ENCODE results near the gene CTRB1. TPM values are rescaled to one million over a fixed set of nuclear protein-coding genes. Genes with fewer than 3 reads are reported as not detected.
"Not testable (repeated sequence)": the region's sequence is repeated elsewhere in the genome, so short reads cannot be mapped to it uniquely, and the experiment has no call there.

Gene CTRB1
- total RNA-seq, 1 donor from 2014 or later, result not detected

- no peak for TF ChIP-seq CTCF (IDR thresholded peaks at IDR 0.05; ENCODE audit: partially characterized antibody, unreplicated experiment)
- no peak overlapping the region for H3K4me3 Mint-ChIP-seq (ENCODE audit: unreplicated experiment)
- H3K9me3 Mint-ChIP-seq (ENCODE audit: unreplicated experiment), result peaks cover 2% of the 10 kb centered on the region
- no peaks in the 10 kb centered on the region for H3K36me3 Mint-ChIP-seq (ENCODE audit: unreplicated experiment)
- H3K27ac Mint-ChIP-seq (ENCODE audit: unreplicated experiment), result no peak overlapping the region
- H3K4me1 Mint-ChIP-seq (ENCODE audit: low read depth, unreplicated experiment), result peaks cover 1% of the 10 kb centered on the region
- DNase-seq, result no peak
- H3K27me3 Mint-ChIP-seq (ENCODE audit: unreplicated experiment), result peaks cover 1% of the 10 kb centered on the region
Measured at GRCh38 chr16:75204410-75204758, 14.4 kb upstream of the CTRB1 start.

DNA sequence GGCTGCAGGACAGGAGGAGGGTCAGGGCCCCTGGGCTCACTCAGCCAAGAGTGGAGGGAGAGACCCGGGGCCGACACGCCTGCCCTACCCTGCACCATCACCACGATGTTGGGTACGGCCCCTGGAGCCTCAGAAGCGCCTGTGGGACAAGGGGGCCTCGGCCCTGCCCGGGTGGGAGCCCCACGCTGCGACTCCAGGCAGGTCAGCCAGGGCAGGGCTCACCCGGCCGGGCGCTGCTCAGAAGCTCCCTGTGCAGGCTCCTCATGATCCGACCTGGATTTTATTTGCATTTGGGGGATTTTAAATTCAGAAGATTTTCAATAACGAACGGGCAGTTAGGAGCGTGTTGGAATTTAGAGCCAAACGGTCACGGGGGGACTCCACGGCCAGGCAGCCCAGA, 13.9 kb upstream of the CTRB1 start:
- H3K9me3 Mint-ChIP-seq (ENCODE audit: unreplicated experiment); H3K36me3 Mint-ChIP-seq (ENCODE audit: unreplicated experiment); H3K4me1 Mint-ChIP-seq (ENCODE audit: low read depth, unreplicated experiment); H3K27me3 Mint-ChIP-seq (ENCODE audit: unreplicated experiment); H3K4me3 Mint-ChIP-seq (ENCODE audit: unreplicated experiment); DNase-seq; H3K27ac Mint-ChIP-seq (ENCODE audit: unreplicated experiment): not testable (repeated sequence)

GRCh38 chr16:75205438-75205837, 13.3 kb upstream of the CTRB1 start:
- not testable (repeated sequence) for H3K27me3 Mint-ChIP-seq (ENCODE audit: unreplicated experiment); H3K36me3 Mint-ChIP-seq (ENCODE audit: unreplicated experiment); H3K27ac Mint-ChIP-seq (ENCODE audit: unreplicated experiment); H3K4me1 Mint-ChIP-seq (ENCODE audit: low read depth, unreplicated experiment); DNase-seq; H3K4me3 Mint-ChIP-seq (ENCODE audit: unreplicated experiment); H3K9me3 Mint-ChIP-seq (ENCODE audit: unreplicated experiment)

GRCh38 chr16:75205961-75206748, 12.6 kb upstream of the CTRB1 start:
- not testable (repeated sequence) for H3K36me3 Mint-ChIP-seq (ENCODE audit: unreplicated experiment); H3K27ac Mint-ChIP-seq (ENCODE audit: unreplicated experiment); H3K9me3 Mint-ChIP-seq (ENCODE audit: unreplicated experiment); H3K27me3 Mint-ChIP-seq (ENCODE audit: unreplicated experiment); H3K4me3 Mint-ChIP-seq (ENCODE audit: unreplicated experiment); H3K4me1 Mint-ChIP-seq (ENCODE audit: low read depth, unreplicated experiment); DNase-seq

DNA sequence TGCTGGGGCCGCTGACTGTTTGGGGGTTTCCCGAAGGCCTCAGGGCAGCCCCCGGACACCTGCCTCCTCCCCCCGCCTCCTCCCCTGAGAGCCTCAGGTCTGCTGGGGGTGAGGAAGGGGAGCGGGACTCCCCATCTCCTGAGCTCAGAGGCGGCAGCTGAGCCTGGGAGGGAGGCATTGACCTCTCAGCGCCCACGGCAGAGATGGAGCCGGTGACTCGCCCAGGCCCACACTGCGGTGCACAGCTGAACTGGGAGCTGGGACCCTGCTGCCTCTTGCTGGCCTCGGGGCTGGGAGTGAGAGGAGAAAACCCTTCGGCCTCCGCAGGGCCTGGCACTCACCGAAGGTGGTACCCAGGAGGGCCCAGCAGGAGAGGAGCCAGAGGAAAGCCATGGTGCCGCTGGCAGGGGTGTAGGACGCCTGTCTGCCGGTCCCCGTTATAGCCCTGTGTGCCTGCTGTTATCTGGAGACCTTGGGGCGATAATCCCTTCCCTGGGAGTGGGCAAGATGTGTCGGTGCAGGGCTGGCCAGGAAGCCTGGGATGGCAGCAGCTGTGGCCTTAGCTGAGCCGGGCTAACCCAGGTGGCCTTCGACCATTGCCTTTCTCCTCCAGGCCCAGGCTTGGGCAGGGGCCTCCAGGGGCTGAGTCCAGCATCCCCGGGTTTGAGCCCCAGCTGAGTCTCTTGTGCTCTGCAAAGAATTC, 11.9 kb upstream of the CTRB1 start, which contains the start of gene CTRB2:
Gene CTRB2, minus strand, starts transcription at position 413 of the 703 bp plus-strand sequence. Its CDS starts 20 bp downstream, at position 393.
- DNase-seq, result no peak
- Mint-ChIP-seq H3K4me1 (ENCODE audit: low read depth, unreplicated experiment) (peaks cover 1% of the 10 kb centered on the region), H3K27me3 (ENCODE audit: unreplicated experiment) (no peaks in the 10 kb centered on the region)

DNA sequence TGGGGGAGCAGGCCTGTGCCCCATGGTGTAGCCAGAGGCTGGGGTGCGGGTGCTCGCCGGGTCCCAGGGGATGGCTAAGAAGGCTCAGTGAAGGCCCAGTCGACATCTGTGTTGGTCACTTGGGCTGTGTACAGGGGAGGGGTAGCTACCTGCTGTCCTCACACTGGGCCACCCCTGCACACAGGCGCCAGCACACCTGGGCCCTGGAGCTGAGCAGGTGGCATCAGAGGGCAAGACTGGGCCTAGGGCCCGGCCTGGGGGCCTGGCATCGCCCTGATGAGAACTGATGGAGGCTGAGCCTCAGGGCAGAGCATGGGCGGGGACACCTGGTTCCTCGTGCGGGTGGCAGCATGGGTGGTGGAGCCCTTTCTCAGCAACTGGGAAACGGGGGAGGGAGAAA, 11.0 kb upstream of the CTRB1 start:
- Mint-ChIP-seq H3K27ac (ENCODE audit: unreplicated experiment) (no peak overlapping the region), H3K9me3 (ENCODE audit: unreplicated experiment) (peaks cover 4% of the 10 kb centered on the region), H3K36me3 (ENCODE audit: unreplicated experiment) (no peaks in the 10 kb centered on the region), H3K4me3 (ENCODE audit: unreplicated experiment) (no peak overlapping the region), H3K27me3 (ENCODE audit: unreplicated experiment) (no peaks in the 10 kb centered on the region), H3K4me1 (ENCODE audit: low read depth, unreplicated experiment) (peaks cover 1% of the 10 kb centered on the region)
- no peak for DNase-seq
- no peak for TF ChIP-seq CTCF (IDR thresholded peaks at IDR 0.05; ENCODE audit: partially characterized antibody, unreplicated experiment)

More for the DNA sequence above, 11.9 kb upstream of the CTRB1 start, which contains the start of gene CTRB2:
- H3K36me3 Mint-ChIP-seq (ENCODE audit: unreplicated experiment), result no peaks in the 10 kb centered on the region
- no peak within 1 kb of the TSS for H3K27ac Mint-ChIP-seq (ENCODE audit: unreplicated experiment)
- peaks cover 4% of the 10 kb centered on the region for H3K9me3 Mint-ChIP-seq (ENCODE audit: unreplicated experiment)
- no peak for TF ChIP-seq CTCF (IDR thresholded peaks at IDR 0.05; ENCODE audit: partially characterized antibody, unreplicated experiment)
- H3K4me3 Mint-ChIP-seq (ENCODE audit: unreplicated experiment), result no peak within 1 kb of the TSS
